Measurements from ENCODE around the gene ACOT7. TPM values are rescaled to one million over a fixed set of nuclear protein-coding genes. Genes with fewer than 3 reads are reported as not detected.
A peak's percentile ranks its signal among the peaks of the same experiment; 100 is the strongest.

The ACOT7 gene
- total and polyA plus RNA-seq, 2 donors from 2014 or later, result 23.0 to 135 TPM

- Histone ChIP-seq H3K4me3 (ENCODE audit: low read length in 3 of 3) (no peak overlapping the region), H3K27ac (ENCODE audit: low read depth in 2 of 2, low read length in 2 of 2) (no peak overlapping the region), H3K4me1 (ENCODE audit: control insufficient read depth in 2 of 3, insufficient read depth in 2 of 3, low read depth in 1 of 3, low read length in 3 of 3) (peaks cover 0 to 2% (median 0%) of the 10 kb centered on the region in 3 donors), H3K36me3 (ENCODE audit: control insufficient read depth in 2 of 3, insufficient read depth in 3 of 3, low read length in 3 of 3) (no peaks in the 10 kb centered on the region), H3K9me3 (ENCODE audit: control insufficient read depth in 2 of 3, insufficient read depth in 1 of 3, low read length in 3 of 3) (no peaks in the 10 kb centered on the region), H3K27me3 (ENCODE audit: control insufficient read depth, insufficient read depth, low read length) (no peaks in the 10 kb centered on the region), H3K9ac (ENCODE audit: low read length in 3 of 3) (no peak overlapping the region)
- TF ChIP-seq CTCF (IDR thresholded peaks at IDR 0.05; ENCODE audit: borderline replicate concordance, extremely low read depth, insufficient read depth), result no peak
- DNase-seq (peak in 1 of 5 donors; percentile 25), FAIRE-seq (no peak)
- intact Hi-C loops (cut with DNase I), result loop anchor here (10.0 kb wide), 1 partner anchor 93 kb away; no protein-coding TSS in a partner anchor
Observed at GRCh38 chr1:6251681-6252373, 141.7 kb downstream of the ACOT7 start.

- intact Hi-C loops (cut with DNase I), result loop anchor here (10.0 kb wide), 1 partner anchor 94 kb away; no protein-coding TSS in a partner anchor
- FAIRE-seq (no peak), DNase-seq (peak in 2 of 5 donors; percentile 38 to 72)
- H3K9ac ChIP-seq (ENCODE audit: low read length in 3 of 3), result no peak overlapping the region
- H3K27me3 ChIP-seq (ENCODE audit: control insufficient read depth, insufficient read depth, low read length), result peaks cover 3% of the 10 kb centered on the region
- no peaks in the 10 kb centered on the region for H3K9me3 ChIP-seq (ENCODE audit: control insufficient read depth in 2 of 3, insufficient read depth in 1 of 3, low read length in 3 of 3)
- H3K27ac ChIP-seq (ENCODE audit: low read depth in 2 of 2, low read length in 2 of 2), result no peak overlapping the region
- no peak for TF ChIP-seq CTCF (IDR thresholded peaks at IDR 0.05; ENCODE audit: borderline replicate concordance, extremely low read depth, insufficient read depth)
- H3K36me3 ChIP-seq (ENCODE audit: control insufficient read depth in 2 of 3, insufficient read depth in 3 of 3, low read length in 3 of 3), result no peaks in the 10 kb centered on the region
- no peak overlapping the region for H3K4me3 ChIP-seq (ENCODE audit: low read length in 3 of 3)
- H3K4me1 ChIP-seq (ENCODE audit: control insufficient read depth in 2 of 3, insufficient read depth in 2 of 3, low read depth in 1 of 3, low read length in 3 of 3), result peaks cover 0 to 2% (median 0%) of the 10 kb centered on the region in 3 donors
Observed at GRCh38 chr1:6251233-6251632, 142.3 kb downstream of the ACOT7 start.

DNA sequence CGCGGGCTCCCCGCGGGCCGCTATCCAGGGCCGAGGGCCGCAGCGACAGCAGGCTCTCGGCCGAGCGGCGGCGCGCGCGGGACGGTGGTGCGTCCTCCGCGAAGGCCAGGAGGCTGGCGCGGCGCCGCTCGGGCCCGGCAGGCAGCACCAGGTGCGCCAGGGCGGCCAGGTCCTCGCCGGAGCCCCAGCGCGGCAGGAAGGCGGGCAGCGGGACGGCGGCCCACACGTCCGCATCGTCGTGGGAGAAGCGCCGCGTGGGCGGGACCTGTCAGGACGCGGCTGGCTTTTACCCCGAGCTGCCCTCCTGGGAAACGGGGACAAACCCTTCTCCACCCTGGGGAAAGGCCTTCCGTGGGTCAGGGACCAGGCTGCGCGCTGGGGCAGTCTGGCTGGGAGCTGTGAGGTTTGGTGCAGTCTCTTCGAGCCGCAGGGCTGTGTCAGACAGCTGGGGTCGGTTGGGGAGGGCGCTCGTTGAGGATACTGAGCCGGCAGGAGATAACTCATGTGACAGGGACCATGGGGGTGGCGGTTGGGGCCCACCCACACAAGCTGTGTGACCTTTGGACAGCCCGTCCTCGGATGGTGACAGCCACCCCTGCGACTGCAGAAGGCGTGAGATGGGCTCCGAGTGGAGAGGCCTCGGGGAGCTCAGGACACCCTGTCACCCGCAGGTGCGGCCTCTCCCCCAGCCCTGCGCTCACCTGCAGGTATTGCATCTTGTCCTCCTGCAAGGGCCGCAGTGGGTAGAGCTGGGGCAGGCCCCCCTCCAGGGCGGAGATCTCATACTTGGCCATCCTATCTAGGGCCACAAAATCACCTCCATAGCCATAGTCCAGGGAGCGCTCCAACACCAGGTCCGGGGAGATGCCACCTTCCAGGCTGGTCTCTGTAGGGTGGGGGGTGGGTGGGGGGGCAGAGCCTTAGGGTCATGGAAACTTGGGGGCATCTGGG is 143.6 kb downstream of the ACOT7 start:
- peaks cover 0 to 4% (median 0%) of the 10 kb centered on the region in 3 donors for H3K4me1 ChIP-seq (ENCODE audit: control insufficient read depth in 2 of 3, insufficient read depth in 2 of 3, low read depth in 1 of 3, low read length in 3 of 3)
- TF ChIP-seq CTCF (IDR thresholded peaks at IDR 0.05; ENCODE audit: borderline replicate concordance, extremely low read depth, insufficient read depth), result no peak
- H3K27me3 ChIP-seq (ENCODE audit: control insufficient read depth, insufficient read depth, low read length), result peaks cover 6% of the 10 kb centered on the region
- intact Hi-C loops (cut with DNase I), result loop anchor here (10.0 kb wide), 2 partner anchors 95 to 195 kb away; no protein-coding TSS in a partner anchor
- no peak overlapping the region for H3K27ac ChIP-seq (ENCODE audit: low read depth in 2 of 2, low read length in 2 of 2)
- DNase-seq, result peak in 3 of 5 donors; percentile 9 to 79 (median 57)
- H3K9ac ChIP-seq (ENCODE audit: low read length in 3 of 3), result no peak overlapping the region
- FAIRE-seq, result no peak
- H3K4me3 ChIP-seq (ENCODE audit: low read length in 3 of 3), result no peak overlapping the region
- no peaks in the 10 kb centered on the region for H3K36me3 ChIP-seq (ENCODE audit: control insufficient read depth in 2 of 3, insufficient read depth in 3 of 3, low read length in 3 of 3)
- H3K9me3 ChIP-seq (ENCODE audit: control insufficient read depth in 2 of 3, insufficient read depth in 1 of 3, low read length in 3 of 3), result no peaks in the 10 kb centered on the region

Data from kidney (tissue), 14 donors.